DMS53 (cell line): ENCODE measurements around the gene TOMM20.
A peak's percentile ranks its signal among the peaks of the same experiment; 100 is the strongest.
"Not testable (repeated sequence)": the region's sequence is repeated elsewhere in the genome, so short reads cannot be mapped to it uniquely, and the experiment has no call there.

ENCODE experiments used
- DNase-seq: peaks from one replicate; lab custom pipeline; 2025; lab: John Stamatoyannopoulos, UW

Gene TOMM20

GRCh38 chr1:235078480-235079381 lies 49.9 kb downstream of the TOMM20 start:
- peak; percentile 57 for DNase-seq

GRCh38 chr1:235077571-235078479 lies 50.8 kb downstream of the TOMM20 start:
- DNase-seq: no peak

- no peak for DNase-seq
Measured at GRCh38 chr1:235077163-235077540, 51.5 kb downstream of the TOMM20 start.

- DNase-seq: no peak
Measured at GRCh38 chr1:235076504-235077162, 52.0 kb downstream of the TOMM20 start.

- peak; percentile 55 for DNase-seq
Measured at GRCh38 chr1:235075777-235076308, 52.8 kb downstream of the TOMM20 start.

- DNase-seq: peak; percentile 95
Measured at GRCh38 chr1:235075048-235075776, 53.4 kb downstream of the TOMM20 start.

- DNase-seq: peak; percentile 91
Measured at GRCh38 chr1:235074523-235075047, 54.1 kb downstream of the TOMM20 start.

- DNase-seq: peak; percentile 78
Measured at GRCh38 chr1:235073968-235074522, 54.6 kb downstream of the TOMM20 start.

GRCh38 chr1:235073331-235073967 lies 55.2 kb downstream of the TOMM20 start:
- peak; percentile 70 for DNase-seq

- not testable (repeated sequence) for DNase-seq
Measured at GRCh38 chr1:235072577-235072976, 56.1 kb downstream of the TOMM20 start.

- DNase-seq: no peak
Measured at GRCh38 chr1:235072096-235072495, 56.5 kb downstream of the TOMM20 start.

- no peak for DNase-seq
Measured at GRCh38 chr1:235070819-235071218, 57.8 kb downstream of the TOMM20 start.

GRCh38 chr1:235069577-235070563 lies 58.8 kb downstream of the TOMM20 start:
- DNase-seq: peak; percentile 97

GRCh38 chr1:235069176-235069575 lies 59.5 kb downstream of the TOMM20 start:
- DNase-seq: no peak

- DNase-seq: no peak
Measured at GRCh38 chr1:235068158-235069121, 60.2 kb downstream of the TOMM20 start.

- DNase-seq: peak; percentile 95
Measured at GRCh38 chr1:235067396-235068157, 61.1 kb downstream of the TOMM20 start.
